ENCODE data around the gene ENGASE. TPM values are rescaled to one million over a fixed set of nuclear protein-coding genes. Genes with fewer than 3 reads are reported as not detected.
"Not testable (repeated sequence)": the region's sequence is repeated elsewhere in the genome, so short reads cannot be mapped to it uniquely, and the experiment has no call there.

Gene ENGASE
- total and polyA plus RNA-seq, 2 donors from 2014 or later: 14.3 to 49.3 TPM

DNA sequence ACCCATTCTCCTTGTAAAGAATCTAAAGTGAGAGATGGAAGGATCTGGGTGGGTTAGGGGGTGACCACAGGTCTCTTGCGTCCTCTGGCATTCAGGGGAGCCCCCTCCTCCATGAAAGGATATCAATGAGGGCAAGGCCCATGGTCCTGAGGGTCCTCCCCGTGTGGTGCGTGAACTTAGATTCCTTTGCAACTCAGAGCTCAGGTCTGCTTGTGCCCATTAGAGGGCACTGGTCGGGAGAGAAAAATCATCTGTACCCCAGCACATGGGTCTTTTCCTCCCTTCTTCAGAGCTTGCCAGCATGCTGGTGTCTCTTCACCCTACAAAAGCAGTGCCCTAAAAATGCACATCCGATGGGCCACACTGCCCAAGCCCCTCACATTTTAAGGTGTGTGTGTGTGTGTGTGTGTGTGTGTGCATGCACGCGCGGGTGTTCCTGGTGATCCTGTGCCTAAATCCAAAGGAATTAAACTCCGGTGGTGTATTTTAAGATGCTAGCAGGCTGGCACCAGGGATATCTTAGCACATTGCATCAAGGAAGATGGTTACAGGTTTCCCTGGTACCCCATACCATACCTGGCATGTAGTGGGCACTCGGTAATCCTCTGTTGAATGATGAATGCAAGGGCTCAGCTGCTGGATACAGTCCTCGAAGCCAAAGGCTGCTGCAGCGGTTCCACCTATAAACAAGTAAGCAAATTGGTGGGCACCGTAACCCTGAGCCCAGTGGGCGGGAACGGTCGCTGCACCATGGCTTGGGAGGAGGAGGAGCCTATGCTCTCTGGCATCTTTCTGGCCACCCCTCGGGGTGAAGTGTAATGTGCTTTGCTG lies 45.9 kb upstream of the ENGASE start:
- peaks cover 2% of the 10 kb centered on the region for H3K27me3 ChIP-seq (ENCODE audit: control insufficient read depth, insufficient read depth, low read length)
- no peak overlapping the region for H3K4me3 ChIP-seq (ENCODE audit: low read length in 3 of 3)
- intact Hi-C loops (cut with DNase I): no loop called here
- peak overlapping the region in 1 of 3 donors; percentile 21 for H3K9ac ChIP-seq (ENCODE audit: low read length in 3 of 3)
- H3K4me1 ChIP-seq (ENCODE audit: control insufficient read depth in 2 of 3, insufficient read depth in 2 of 3, low read depth in 1 of 3, low read length in 3 of 3): peaks cover 0 to 35% (median 6%) of the 10 kb centered on the region in 3 donors
- FAIRE-seq (no peak), DNase-seq (peak in 1 of 5 donors; percentile 59)
- TF ChIP-seq, protein P1, sequence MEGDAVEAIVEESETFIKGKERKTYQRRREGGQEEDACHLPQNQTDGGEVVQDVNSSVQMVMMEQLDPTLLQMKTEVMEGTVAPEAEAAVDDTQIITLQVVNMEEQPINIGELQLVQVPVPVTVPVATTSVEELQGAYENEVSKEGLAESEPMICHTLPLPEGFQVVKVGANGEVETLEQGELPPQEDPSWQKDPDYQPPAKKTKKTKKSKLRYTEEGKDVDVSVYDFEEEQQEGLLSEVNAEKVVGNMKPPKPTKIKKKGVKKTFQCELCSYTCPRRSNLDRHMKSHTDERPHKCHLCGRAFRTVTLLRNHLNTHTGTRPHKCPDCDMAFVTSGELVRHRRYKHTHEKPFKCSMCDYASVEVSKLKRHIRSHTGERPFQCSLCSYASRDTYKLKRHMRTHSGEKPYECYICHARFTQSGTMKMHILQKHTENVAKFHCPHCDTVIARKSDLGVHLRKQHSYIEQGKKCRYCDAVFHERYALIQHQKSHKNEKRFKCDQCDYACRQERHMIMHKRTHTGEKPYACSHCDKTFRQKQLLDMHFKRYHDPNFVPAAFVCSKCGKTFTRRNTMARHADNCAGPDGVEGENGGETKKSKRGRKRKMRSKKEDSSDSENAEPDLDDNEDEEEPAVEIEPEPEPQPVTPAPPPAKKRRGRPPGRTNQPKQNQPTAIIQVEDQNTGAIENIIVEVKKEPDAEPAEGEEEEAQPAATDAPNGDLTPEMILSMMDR (IDR thresholded peaks at IDR 0.05; ENCODE audit: borderline replicate concordance, extremely low read depth, insufficient read depth): no peak
- no peak overlapping the region for H3K27ac ChIP-seq (ENCODE audit: low read depth in 2 of 2, low read length in 2 of 2)
- H3K9me3 ChIP-seq (ENCODE audit: control insufficient read depth in 2 of 3, insufficient read depth in 1 of 3, low read length in 3 of 3): no peaks in the 10 kb centered on the region
- no peaks in the 10 kb centered on the region for H3K36me3 ChIP-seq (ENCODE audit: control insufficient read depth in 2 of 3, insufficient read depth in 3 of 3, low read length in 3 of 3)

DNA sequence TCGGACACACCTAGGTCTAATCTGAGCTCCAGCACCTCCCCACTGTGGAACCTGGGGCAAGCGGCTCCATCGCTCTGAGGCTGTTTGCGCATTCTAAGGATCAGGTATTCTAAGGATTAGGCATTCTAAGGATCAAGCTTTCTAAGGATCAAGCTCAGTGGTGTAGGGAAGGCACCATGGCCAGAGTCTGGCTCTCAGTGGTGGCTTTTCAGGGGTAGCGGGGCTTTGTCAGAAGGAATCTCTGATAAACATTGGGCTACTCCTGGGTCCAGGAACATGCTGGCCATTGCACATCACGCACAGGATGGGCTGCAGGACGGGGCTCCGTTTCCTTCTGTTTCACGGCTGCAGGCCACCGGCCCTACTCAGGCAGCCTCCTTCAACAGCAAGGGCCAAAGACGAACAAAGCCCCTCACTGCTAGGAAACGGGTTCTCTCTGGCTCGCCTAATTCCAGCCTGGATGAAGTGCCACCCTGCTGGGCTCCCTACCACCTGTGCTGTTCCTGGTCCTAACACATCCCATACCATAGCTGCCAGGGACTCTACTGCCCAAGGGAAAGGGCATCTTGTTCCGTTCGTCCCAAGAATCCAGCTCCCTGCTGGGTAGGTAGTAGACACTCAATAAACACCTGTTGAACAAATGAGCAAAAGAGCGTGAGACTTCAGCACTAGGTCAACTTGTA lies 45.2 kb upstream of the ENGASE start:
- H3K9ac ChIP-seq (ENCODE audit: low read length in 3 of 3): no peak overlapping the region
- FAIRE-seq (no peak), DNase-seq (no peak)
- TF ChIP-seq, protein P1 (IDR thresholded peaks at IDR 0.05; ENCODE audit: borderline replicate concordance, extremely low read depth, insufficient read depth): no peak
- intact Hi-C loops (cut with DNase I): no loop called here
- peaks cover 0 to 32% (median 6%) of the 10 kb centered on the region in 3 donors for H3K4me1 ChIP-seq (ENCODE audit: control insufficient read depth in 2 of 3, insufficient read depth in 2 of 3, low read depth in 1 of 3, low read length in 3 of 3)
- no peaks in the 10 kb centered on the region for H3K36me3 ChIP-seq (ENCODE audit: control insufficient read depth in 2 of 3, insufficient read depth in 3 of 3, low read length in 3 of 3)
- no peak overlapping the region for H3K27ac ChIP-seq (ENCODE audit: low read depth in 2 of 2, low read length in 2 of 2)
- no peaks in the 10 kb centered on the region for H3K9me3 ChIP-seq (ENCODE audit: control insufficient read depth in 2 of 3, insufficient read depth in 1 of 3, low read length in 3 of 3)
- H3K27me3 ChIP-seq (ENCODE audit: control insufficient read depth, insufficient read depth, low read length): peaks cover 2% of the 10 kb centered on the region
- H3K4me3 ChIP-seq (ENCODE audit: low read length in 3 of 3): no peak overlapping the region

DNA sequence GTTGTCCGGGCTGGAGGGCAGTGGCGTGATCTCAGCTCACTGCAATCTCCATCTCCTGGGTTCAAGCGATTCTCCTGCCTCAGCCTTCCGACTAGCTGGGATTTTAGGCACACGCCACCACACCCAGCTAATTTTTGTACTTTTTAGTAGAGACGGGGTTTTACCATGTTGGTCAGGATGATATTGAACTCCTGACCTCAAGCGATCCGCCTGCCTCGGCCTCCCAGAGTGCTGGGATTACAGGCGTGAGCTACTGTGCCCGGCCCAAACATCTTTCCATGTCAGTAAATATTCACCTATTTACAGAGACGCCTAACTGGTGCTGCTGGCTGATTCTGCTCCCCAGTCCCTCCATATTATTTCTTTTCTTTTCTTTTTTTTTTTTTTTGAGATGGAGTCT lies 44.0 kb upstream of the ENGASE start:
- H3K36me3 ChIP-seq (ENCODE audit: control insufficient read depth in 2 of 3, insufficient read depth in 3 of 3, low read length in 3 of 3); FAIRE-seq; DNase-seq; H3K4me3 ChIP-seq (ENCODE audit: low read length in 3 of 3); H3K27ac ChIP-seq (ENCODE audit: low read depth in 2 of 2, low read length in 2 of 2); H3K9ac ChIP-seq (ENCODE audit: low read length in 3 of 3); H3K27me3 ChIP-seq (ENCODE audit: control insufficient read depth, insufficient read depth, low read length); H3K9me3 ChIP-seq (ENCODE audit: control insufficient read depth in 2 of 3, insufficient read depth in 1 of 3, low read length in 3 of 3); intact Hi-C loops (cut with DNase I): not testable (repeated sequence)
- peaks cover 0 to 24% (median 6%) of the 10 kb centered on the region in 3 donors for H3K4me1 ChIP-seq (ENCODE audit: control insufficient read depth in 2 of 3, insufficient read depth in 2 of 3, low read depth in 1 of 3, low read length in 3 of 3)

Measured in kidney (tissue), 14 donors.